Endodermal cell (in vitro differentiated cells): ENCODE results near the gene COX7A1. TPM values are rescaled to one million over a fixed set of nuclear protein-coding genes. Genes with fewer than 3 reads are reported as not detected.

Experiments used
- DNase-seq: peaks from one replicate; pipeline ENCODE4 v3.0.0-alpha.2; 2017
- H3K27ac ChIP-seq: 2 replicates; pipeline ENCODE4 v1.5.1; 2013; ENCODE audit warnings: mild to moderate bottlenecking, low read depth, low read length, moderate library complexity
- H3K27me3 ChIP-seq: 2 replicates; pipeline ENCODE4 v1.6.1; 2013; ENCODE audit warnings: mild to moderate bottlenecking, low read length, moderate library complexity; ENCODE audit not compliant: insufficient read depth, control insufficient read depth, poor library complexity, severe bottlenecking
- H3K36me3 ChIP-seq: 2 replicates; pipeline ENCODE4 v1.7.0; 2013; ENCODE audit warnings: mild to moderate bottlenecking, low read length, moderate library complexity; ENCODE audit not compliant: control insufficient read depth, insufficient read depth
- H3K4me1 ChIP-seq: one replicate; pipeline ENCODE4 v1.7.0; 2013; ENCODE audit warnings: low read length; ENCODE audit not compliant: control insufficient read depth, insufficient read depth
- H3K4me3 ChIP-seq: 2 replicates; pipeline ENCODE4 v1.5.1; 2013; ENCODE audit warnings: mild to moderate bottlenecking, low read length, moderate library complexity
- H3K9ac ChIP-seq: 2 replicates; pipeline ENCODE4 v1.6.1; 2013; ENCODE audit warnings: mild to moderate bottlenecking, low read length, moderate library complexity; ENCODE audit not compliant: poor library complexity, severe bottlenecking; ENCODE audit errors: extremely low read depth
- H3K9me3 ChIP-seq: 2 replicates; pipeline ENCODE4 v1.6.1; 2013; ENCODE audit warnings: mild to moderate bottlenecking, low read length, moderate library complexity; ENCODE audit not compliant: control insufficient read depth
- H3K27ac Mint-ChIP-seq: 2 replicates; pipeline ENCODE4 v1.8.0; 2020; ENCODE audit warnings: mixed read lengths
- H3K27me3 Mint-ChIP-seq: 2 replicates; pipeline ENCODE4 v1.8.0; 2021; ENCODE audit warnings: mild to moderate bottlenecking, mixed read lengths; ENCODE audit not compliant: insufficient read depth
- H3K36me3 Mint-ChIP-seq: 2 replicates; pipeline ENCODE4 v1.8.0; 2020; ENCODE audit warnings: low read depth, mixed read lengths
- H3K4me1 Mint-ChIP-seq: 2 replicates; pipeline ENCODE4 v1.8.0; 2020; ENCODE audit warnings: mixed read lengths
- H3K4me3 Mint-ChIP-seq: 2 replicates; pipeline ENCODE4 v1.8.0; 2020; ENCODE audit warnings: mild to moderate bottlenecking, moderate library complexity, mixed read lengths
- H3K9me3 Mint-ChIP-seq: 2 replicates; pipeline ENCODE4 v1.8.0; 2020; ENCODE audit warnings: mild to moderate bottlenecking, mixed read lengths
- WGBS, 2 experiments: methylation state at CpG; one replicate each; pipeline versions ENCODE4 v1.1.5 to v1.1.7; 2013; ENCODE audit warnings: missing lambda C conversion rate in 2 of 2, mixed read lengths in 1 of 2; ENCODE audit not compliant: insufficient coverage in 1 of 2, insufficient read length in 1 of 2; 5-methylcytosine and 5-hydroxymethylcytosine counted together
- total RNA-seq, 2 donors: library from RNA; stranded (reverse); fragmentation: NEBNext Ultra II Directional in 1 of 2; extraction: Animal tissue kit (Norgen Biotek cat#: 25700) in 1 of 2; gene quantifications; 2 replicates in 1 of 2; 3 replicates in 1 of 2; pipeline ENCODE4 v1.2.1, GENCODE V29; 2021
- TF ChIP-seq, protein P1 (sequence below): fragments of 200-600 bp; sonication (generic); conservative IDR thresholded peaks from 2 replicates; pipeline ENCODE4 v1.5.0; 2021; ENCODE audit warnings: antibody characterized with exemption, mild to moderate bottlenecking

Gene COX7A1
- total RNA-seq, 2 donors from 2014 or later, result 1.4 to 2.4 TPM

DNA sequence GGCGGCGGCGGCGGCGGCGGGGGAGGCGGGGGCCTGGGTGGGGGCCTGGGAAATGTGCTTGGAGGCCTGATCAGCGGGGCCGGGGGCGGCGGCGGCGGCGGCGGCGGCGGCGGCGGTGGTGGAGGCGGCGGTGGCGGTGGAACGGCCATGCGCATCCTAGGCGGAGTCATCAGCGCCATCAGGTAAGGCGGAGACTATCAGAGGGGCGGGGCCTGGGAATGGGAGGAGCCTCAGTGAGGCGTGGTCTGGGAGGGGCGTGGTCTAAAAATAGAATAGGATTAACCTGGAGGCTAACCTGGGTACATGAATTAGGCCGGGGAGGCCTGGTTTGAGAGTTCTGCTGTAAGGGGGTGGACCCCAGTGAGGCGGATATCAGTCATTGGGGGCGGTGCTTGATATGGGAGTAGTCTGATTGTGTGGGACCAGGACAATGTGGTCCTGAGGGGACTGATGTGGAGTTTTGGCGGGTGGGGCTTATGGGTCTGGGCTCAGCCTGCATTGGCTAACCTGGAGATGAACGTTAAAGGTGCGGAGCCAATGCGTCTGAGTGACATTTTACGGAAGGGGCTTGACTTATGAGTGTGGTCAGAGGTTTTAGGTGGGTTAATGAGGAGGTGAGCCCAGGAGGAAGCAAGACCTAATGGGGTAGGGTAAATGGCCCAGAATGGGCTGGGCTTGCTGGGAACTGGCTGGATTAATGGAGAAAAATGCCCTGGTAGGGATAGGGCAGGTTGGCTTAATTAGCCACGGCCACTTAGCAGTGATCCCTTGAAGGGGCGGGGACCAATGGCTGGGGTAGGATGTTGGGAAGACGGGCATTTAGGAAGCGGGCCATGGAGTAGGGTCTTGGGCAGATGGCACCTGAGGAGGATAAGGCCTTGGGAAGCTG lies 11.0 kb downstream of the COX7A1 start:
- H3K27me3 ChIP-seq, result no peaks in the 10 kb centered on the region
- Mint-ChIP-seq H3K27me3 (peaks cover 2% of the 10 kb centered on the region), H3K4me3 (peak overlapping the region; percentile 99), H3K9me3 (no peaks in the 10 kb centered on the region), H3K27ac (peak overlapping the region; percentile 90), H3K4me1 (peaks cover 13% of the 10 kb centered on the region), H3K36me3 (peaks cover 42% of the 10 kb centered on the region)
- no peaks in the 10 kb centered on the region for H3K9me3 ChIP-seq
- peak overlapping the region; percentile 90 for H3K4me3 ChIP-seq
- no peak overlapping the region for H3K27ac ChIP-seq
- peak; percentile 100 for DNase-seq
- 14 to 30% methylated on average over 19 to 42 of the region's 42 CpGs for WGBS, 2 experiments
- TF ChIP-seq, protein P1, sequence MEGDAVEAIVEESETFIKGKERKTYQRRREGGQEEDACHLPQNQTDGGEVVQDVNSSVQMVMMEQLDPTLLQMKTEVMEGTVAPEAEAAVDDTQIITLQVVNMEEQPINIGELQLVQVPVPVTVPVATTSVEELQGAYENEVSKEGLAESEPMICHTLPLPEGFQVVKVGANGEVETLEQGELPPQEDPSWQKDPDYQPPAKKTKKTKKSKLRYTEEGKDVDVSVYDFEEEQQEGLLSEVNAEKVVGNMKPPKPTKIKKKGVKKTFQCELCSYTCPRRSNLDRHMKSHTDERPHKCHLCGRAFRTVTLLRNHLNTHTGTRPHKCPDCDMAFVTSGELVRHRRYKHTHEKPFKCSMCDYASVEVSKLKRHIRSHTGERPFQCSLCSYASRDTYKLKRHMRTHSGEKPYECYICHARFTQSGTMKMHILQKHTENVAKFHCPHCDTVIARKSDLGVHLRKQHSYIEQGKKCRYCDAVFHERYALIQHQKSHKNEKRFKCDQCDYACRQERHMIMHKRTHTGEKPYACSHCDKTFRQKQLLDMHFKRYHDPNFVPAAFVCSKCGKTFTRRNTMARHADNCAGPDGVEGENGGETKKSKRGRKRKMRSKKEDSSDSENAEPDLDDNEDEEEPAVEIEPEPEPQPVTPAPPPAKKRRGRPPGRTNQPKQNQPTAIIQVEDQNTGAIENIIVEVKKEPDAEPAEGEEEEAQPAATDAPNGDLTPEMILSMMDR, result no peak
- H3K36me3 ChIP-seq, result peaks cover 43% of the 10 kb centered on the region
- H3K9ac ChIP-seq, result no peak overlapping the region
- H3K4me1 ChIP-seq, result no peaks in the 10 kb centered on the region

DNA sequence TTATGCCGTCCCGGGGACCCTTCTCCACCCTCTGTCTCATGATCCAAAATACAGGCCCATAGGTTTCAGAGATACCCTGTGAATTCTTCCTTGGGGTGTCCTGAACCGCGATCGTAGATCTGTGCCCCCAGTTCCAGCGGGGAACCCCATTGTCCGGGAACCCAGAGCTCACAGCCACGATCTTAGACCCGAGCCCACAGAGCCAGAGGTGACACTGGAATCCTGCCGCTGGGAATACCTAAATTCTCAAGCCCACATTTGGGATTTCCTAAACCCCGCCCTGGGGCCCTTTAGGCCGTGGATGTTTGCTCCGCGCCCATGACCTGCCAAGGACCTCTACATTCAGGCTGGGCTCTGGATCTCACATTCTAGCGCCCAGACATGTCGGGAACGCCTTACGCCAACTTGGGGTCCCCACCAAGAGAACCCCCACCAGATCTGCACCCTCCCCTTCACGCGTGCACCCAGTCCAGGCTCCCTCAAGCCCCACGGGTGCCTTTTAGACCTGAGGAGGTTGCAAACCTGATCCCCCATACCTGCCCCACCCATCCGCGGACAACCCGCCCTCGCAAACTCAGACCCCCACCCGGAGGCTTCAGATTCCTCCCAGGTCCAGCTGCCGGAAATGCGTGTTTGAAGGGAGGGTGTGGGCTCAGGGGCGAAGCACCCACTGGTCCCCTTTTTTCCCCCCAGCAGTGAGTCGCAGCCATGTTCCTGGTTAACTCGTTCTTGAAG lies 11.8 kb downstream of the COX7A1 start:
- peak overlapping the region; percentile 96 for H3K9ac ChIP-seq
- TF ChIP-seq, protein P1, result no peak
- Mint-ChIP-seq H3K4me1 (peaks cover 13% of the 10 kb centered on the region), H3K36me3 (peaks cover 34% of the 10 kb centered on the region), H3K27ac (peak overlapping the region; percentile 98), H3K9me3 (no peaks in the 10 kb centered on the region), H3K4me3 (peak overlapping the region; percentile 99), H3K27me3 (peaks cover 2% of the 10 kb centered on the region)
- peak overlapping the region; percentile 31 for H3K27ac ChIP-seq
- no peaks in the 10 kb centered on the region for H3K9me3 ChIP-seq
- DNase-seq, result peak; percentile 87
- H3K4me1 ChIP-seq, result no peaks in the 10 kb centered on the region
- no peaks in the 10 kb centered on the region for H3K27me3 ChIP-seq
- H3K36me3 ChIP-seq, result peaks cover 35% of the 10 kb centered on the region
- 0% methylated on average over 10 to 31 of the region's 31 CpGs for WGBS, 2 experiments
- H3K4me3 ChIP-seq, result peak overlapping the region; percentile 100

DNA sequence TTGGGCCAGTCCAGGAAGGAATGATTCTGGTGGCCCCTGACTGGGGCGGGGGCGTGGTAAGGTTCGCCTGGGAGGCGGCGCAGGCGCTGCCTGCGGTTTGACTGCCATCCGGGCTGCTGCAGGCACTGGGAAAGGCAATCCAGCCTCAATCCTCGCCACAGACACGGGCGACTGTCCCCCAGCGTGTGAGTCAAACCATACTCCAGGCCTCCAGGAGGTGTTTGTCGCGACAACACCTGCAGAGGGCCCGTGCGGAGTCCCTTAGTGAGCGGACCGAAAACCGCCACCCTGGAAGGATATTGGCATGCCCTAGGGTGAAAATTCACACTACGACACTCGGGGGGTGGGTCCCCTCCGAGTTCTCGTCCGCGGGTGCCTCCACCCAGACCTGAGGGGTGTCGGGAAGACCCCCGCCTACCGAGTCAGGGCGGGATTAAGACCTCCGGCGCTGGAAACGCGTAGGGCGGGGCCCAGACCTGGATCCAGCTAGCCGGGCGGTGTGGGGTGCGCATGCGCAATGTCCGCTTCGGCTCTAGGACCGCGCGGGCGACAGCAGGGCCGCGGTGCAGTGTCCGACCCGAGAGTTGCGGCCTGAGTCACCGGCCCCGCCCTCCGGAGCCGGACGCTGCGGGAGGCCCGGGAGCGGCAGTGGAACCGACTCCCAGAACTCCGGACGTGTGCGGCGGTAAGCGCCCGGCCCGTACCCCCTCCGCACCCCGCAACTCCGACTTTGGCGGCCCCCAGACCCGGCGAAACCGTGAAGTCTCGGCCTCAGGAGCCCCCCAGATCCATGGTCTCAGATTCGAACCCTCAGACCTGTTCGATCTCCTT lies 12.6 kb downstream of the COX7A1 start, which contains the start of gene CAPNS1:
CAPNS1 (plus strand) TSS at position 594 of the 831 bp plus-strand sequence. CDS start 946 bp downstream, outside the sequence.
- Mint-ChIP-seq H3K27ac (peak within 1 kb of the TSS; percentile 98), H3K36me3 (peaks cover 26% of the 10 kb centered on the region), H3K27me3 (peaks cover 5% of the 10 kb centered on the region), H3K9me3 (no peaks in the 10 kb centered on the region), H3K4me3 (peak within 1 kb of the TSS; percentile 99), H3K4me1 (peaks cover 13% of the 10 kb centered on the region)
- Histone ChIP-seq H3K9ac (peak within 1 kb of the TSS; percentile 96), H3K27ac (peak within 1 kb of the TSS; percentile 64), H3K9me3 (no peaks in the 10 kb centered on the region), H3K36me3 (peaks cover 27% of the 10 kb centered on the region), H3K4me1 (no peaks in the 10 kb centered on the region), H3K4me3 (peak within 1 kb of the TSS; percentile 100), H3K27me3 (no peaks in the 10 kb centered on the region)
- TF ChIP-seq, protein P1, result peak; percentile 66
- DNase-seq, result peak; percentile 99
- WGBS, 2 experiments, result 0 to 1% methylated on average over 40 to 75 of the region's 75 CpGs
